Peyer's patch (tissue), 4 donors: ENCODE data around the gene PGLYRP4. TPM values are rescaled to one million over a fixed set of nuclear protein-coding genes. Genes with fewer than 3 reads are reported as not detected.

Experiments
- DNase-seq, 3 donors: peaks; one replicate each; pipeline ENCODE4 v3.0.0-alpha.2; 2017 to 2019
- H3K27ac ChIP-seq, 4 donors: fragments of 200-600 bp; sonication (generic); one replicate each; pipeline ENCODE4 v1.5.1; 2016 to 2019
- H3K27me3 ChIP-seq, 2 donors: fragments of 200-600 bp; sonication (generic); one replicate each; pipeline ENCODE4 v1.5.1; 2019
- H3K36me3 ChIP-seq, 3 donors: fragments of 200-600 bp; sonication (generic); one replicate each; pipeline ENCODE4 v1.5.1; 2016 to 2019
- H3K4me1 ChIP-seq, 4 donors: fragments of 200-600 bp; sonication (generic); one replicate each; pipeline ENCODE4 v1.5.1; 2016 to 2019
- H3K4me3 ChIP-seq, 4 donors: fragments of 200-600 bp; sonication (generic); 1 replicate in 3 of 4; 2 replicates in 1 of 4; pipeline ENCODE4 v1.5.1; 2016 to 2019; ENCODE audit warnings: mild to moderate bottlenecking in 1 of 4
- H3K9me3 ChIP-seq, 4 donors: fragments of 200-600 bp; sonication (generic); one replicate each; pipeline ENCODE4 v1.5.1; 2016 to 2019; ENCODE audit warnings: mild to moderate bottlenecking in 1 of 4
- CTCF ChIP-seq, 6 experiments: fragments of 450-650 bp in 4 of 6; fragments of 200-600 bp in 2 of 6; sonication (generic) in 1 of 6; IDR thresholded peaks; one replicate each; pipeline ENCODE4 v1.5.1; 2017 to 2019; ENCODE audit warnings: antibody characterized with exemption in 6 of 6, mild to moderate bottlenecking in 3 of 6, moderate library complexity in 1 of 6
- POLR2A ChIP-seq, 2 donors: fragments of 450-650 bp; IDR thresholded peaks; one replicate each; pipeline ENCODE4 v1.5.1; 2017; ENCODE audit warnings: antibody characterized with exemption in 2 of 2, mild to moderate bottlenecking in 2 of 2, moderate library complexity in 2 of 2
- total RNA-seq, 4 donors: library from RNA; depleted of rRNA; stranded (reverse); fragments of >200 nt; gene quantifications; one replicate each; pipeline ENCODE4 v1.1.0, GENCODE V29; 2016

Gene PGLYRP4
- total RNA-seq, 4 donors from 2014 or later: not detected

- Histone ChIP-seq H3K4me3 (no peak overlapping the region), H3K36me3 (no peaks in the 10 kb centered on the region), H3K4me1 (no peaks in the 10 kb centered on the region), H3K9me3 (no peaks in the 10 kb centered on the region), H3K27me3 (no peaks in the 10 kb centered on the region), H3K27ac (no peak overlapping the region)
- no peak for TF ChIP-seq CTCF (IDR thresholded peaks at IDR 0.05)
- TF ChIP-seq POLR2A (IDR thresholded peaks at IDR 0.05): no peak
- no peak for DNase-seq
These were observed 6.0 kb upstream of the PGLYRP4 start for GRCh38 chr1:153354515-153355193.

- no peak for TF ChIP-seq POLR2A (IDR thresholded peaks at IDR 0.05)
- TF ChIP-seq CTCF (IDR thresholded peaks at IDR 0.05): peak in 1 of 6 experiments; percentile 5
- DNase-seq: no peak
- no peaks in the 10 kb centered on the region for H3K27me3 ChIP-seq
These were observed 4.7 kb upstream of the PGLYRP4 start for GRCh38 chr1:153353226-153353947.

GRCh38 chr1:153352523-153352922 is 3.9 kb upstream of the PGLYRP4 start:
- no peaks in the 10 kb centered on the region for H3K4me1 ChIP-seq
- H3K9me3 ChIP-seq: no peaks in the 10 kb centered on the region
- no peaks in the 10 kb centered on the region for H3K36me3 ChIP-seq
- H3K4me3 ChIP-seq: no peak overlapping the region
- no peaks in the 10 kb centered on the region for H3K27me3 ChIP-seq
- DNase-seq: peak; percentile 46 to 86 (median 66)
- H3K27ac ChIP-seq: no peak overlapping the region
- TF ChIP-seq CTCF (IDR thresholded peaks at IDR 0.05) (peak; percentile 44 to 89 (median 84)), POLR2A (IDR thresholded peaks at IDR 0.05) (no peak)

More at GRCh38 chr1:153353226-153353947, 4.7 kb upstream of the PGLYRP4 start:
- Histone ChIP-seq H3K4me1 (no peaks in the 10 kb centered on the region), H3K4me3 (no peak overlapping the region), H3K9me3 (no peaks in the 10 kb centered on the region), H3K27ac (no peak overlapping the region), H3K36me3 (no peaks in the 10 kb centered on the region)

- DNase-seq: no peak
- no peaks in the 10 kb centered on the region for H3K36me3 ChIP-seq
- TF ChIP-seq CTCF (IDR thresholded peaks at IDR 0.05) (no peak), POLR2A (IDR thresholded peaks at IDR 0.05) (no peak)
- H3K4me1 ChIP-seq: peaks cover 0 to 10% (median 0%) of the 10 kb centered on the region in 4 donors
- no peaks in the 10 kb centered on the region for H3K27me3 ChIP-seq
- H3K9me3 ChIP-seq: no peaks in the 10 kb centered on the region
- H3K4me3 ChIP-seq: no peak overlapping the region
- no peak overlapping the region for H3K27ac ChIP-seq
These were observed 1.8 kb upstream of the PGLYRP4 start for GRCh38 chr1:153350321-153350957.

GRCh38 chr1:153349363-153350320 is 1.0 kb upstream of the PGLYRP4 start:
- no peak overlapping the region for H3K27ac ChIP-seq
- H3K4me3 ChIP-seq: no peak overlapping the region
- H3K27me3 ChIP-seq: no peaks in the 10 kb centered on the region
- H3K9me3 ChIP-seq: no peaks in the 10 kb centered on the region
- peaks cover 0 to 12% (median under 1%) of the 10 kb centered on the region in 4 donors for H3K4me1 ChIP-seq
- no peaks in the 10 kb centered on the region for H3K36me3 ChIP-seq
- DNase-seq: no peak
- TF ChIP-seq CTCF (IDR thresholded peaks at IDR 0.05) (no peak), POLR2A (IDR thresholded peaks at IDR 0.05) (no peak)
